GM21390 (cell line): Measurements from ENCODE around the gene SPTY2D1.
"Not testable (repeated sequence)": the region's sequence is repeated elsewhere in the genome, so short reads cannot be mapped to it uniquely, and the experiment has no call there.

ENCODE experiments used
- ATAC-seq: cut with Tn5 transposase; IDR thresholded peaks from one replicate; pipeline ENCODE4 v1.9.1; 2021; ENCODE audit not compliant: unreplicated experiment

SPTY2D1 gene

DNA sequence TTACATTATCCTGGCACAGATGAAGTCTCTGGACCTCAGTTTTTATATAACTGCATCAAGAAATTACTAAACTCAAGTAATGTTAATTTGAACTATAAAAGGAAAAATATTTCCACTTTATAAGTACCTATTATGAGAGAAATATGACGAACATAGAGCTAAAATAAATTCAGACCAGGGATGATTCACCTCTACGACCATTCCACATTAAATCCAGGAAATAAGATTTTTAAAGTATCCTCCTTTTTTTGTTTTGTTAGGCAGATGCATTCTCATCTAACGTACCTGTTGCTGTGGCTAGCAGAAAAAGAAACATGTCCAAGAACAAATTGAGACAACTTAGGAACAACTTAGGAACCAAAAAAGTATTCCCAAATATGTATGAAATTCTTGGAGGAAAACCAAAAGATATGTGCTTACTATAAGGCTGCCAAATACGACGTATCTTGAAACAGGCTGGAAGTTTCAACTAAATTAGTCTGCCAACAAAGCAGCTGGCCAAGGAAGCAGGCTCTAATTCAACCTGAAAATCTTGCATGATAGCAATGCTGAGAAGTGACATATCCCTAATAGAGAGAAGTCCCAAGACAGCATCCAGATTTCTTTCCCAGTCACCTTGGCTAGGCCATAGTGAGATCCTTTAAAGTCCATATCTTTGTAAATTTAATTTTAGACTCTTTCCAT, 15.7 kb downstream of the SPTY2D1 start:
- no peak for ATAC-seq

DNA sequence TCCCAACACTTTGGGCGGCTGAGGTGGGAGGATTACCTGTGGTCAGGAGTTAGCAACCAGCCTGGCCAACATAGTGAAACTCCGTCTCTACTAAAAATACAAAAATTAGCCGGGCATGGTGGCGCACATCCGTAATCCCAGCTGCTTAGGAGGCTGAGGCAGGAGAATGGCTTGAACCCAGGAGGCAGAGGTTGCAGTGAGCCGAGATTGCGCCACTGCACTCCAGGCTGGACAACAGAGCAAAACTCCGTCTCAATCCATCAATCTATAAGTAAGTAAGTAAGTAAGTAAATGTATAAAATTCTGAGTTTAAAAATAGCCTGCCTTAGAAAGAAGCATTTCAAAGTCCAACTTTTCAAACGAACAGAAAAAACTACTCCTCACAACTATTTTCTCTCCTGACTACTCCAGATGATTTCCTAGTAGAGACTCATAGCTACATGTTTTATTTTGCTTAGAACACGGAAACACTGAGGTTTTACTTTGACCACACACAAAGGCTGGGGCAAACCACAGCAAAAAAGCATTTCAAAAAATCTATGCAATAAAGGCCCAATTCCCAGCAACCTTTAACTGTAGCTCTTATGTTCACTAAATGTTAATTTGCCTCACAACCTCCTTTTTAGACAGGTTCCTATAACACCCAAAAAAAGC, 16.3 kb downstream of the SPTY2D1 start:
- no peak for ATAC-seq

- peak; percentile 91 for ATAC-seq
These were observed 18.3 kb downstream of the SPTY2D1 start for GRCh38 chr11:18615628-18616392.

GRCh38 chr11:18614667-18615066, 19.5 kb downstream of the SPTY2D1 start:
- ATAC-seq, result no peak

GRCh38 chr11:18612394-18612793, 21.7 kb downstream of the SPTY2D1 start:
- ATAC-seq, result no peak

DNA sequence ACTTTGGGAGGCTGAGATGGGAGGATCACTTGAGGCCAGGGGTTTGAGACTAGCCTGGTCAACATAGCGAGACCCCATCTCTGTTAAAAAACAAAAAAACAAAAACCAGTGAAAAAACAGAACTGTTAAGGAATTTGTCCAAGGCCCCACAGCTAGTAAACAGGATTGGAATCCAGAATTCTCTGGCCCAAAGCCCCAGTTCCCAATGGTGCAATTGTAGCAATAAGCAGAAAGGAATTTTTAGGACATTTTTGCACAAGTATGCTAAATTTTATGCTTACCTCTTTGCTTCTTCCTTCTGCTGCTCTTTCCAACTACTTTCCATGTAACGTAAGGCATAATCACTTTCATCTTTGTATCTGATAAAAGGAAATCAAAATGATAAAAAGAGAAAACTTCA, 22.9 kb downstream of the SPTY2D1 start:
- ATAC-seq, result no peak

GRCh38 chr11:18608376-18608775, 25.8 kb downstream of the SPTY2D1 start:
- no peak for ATAC-seq

DNA sequence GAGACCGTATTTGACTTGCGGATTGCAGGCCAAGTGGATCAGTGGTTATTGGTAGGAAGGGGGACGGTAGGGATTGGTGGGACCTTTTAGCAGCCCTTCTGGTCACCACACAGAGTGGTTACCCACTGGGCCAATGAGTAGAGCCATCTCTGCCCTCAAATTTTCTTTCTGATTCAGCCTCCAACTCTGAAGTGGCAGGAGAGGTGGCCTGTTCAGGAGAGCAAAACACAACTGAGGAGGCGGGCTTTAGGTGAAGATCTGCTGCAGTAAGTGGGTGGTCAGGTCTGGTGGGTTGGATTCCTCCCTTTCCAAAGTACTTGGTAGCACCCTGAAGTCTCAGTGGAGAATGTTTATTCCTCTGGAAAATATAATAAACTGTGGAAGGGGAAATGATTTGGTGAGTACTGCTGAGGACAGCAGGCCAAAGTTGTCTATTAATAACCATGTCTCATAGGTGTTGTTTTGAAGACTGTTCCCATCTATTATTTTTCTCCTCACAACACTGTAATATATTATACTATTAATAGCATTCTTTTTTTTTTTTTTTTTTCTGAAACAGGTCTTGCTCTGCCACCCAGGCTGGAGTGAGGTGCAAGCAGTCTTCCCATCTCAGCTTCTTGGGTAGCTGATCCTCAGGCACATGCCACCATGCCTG, 33.1 kb downstream of the SPTY2D1 start:
- no peak for ATAC-seq

DNA sequence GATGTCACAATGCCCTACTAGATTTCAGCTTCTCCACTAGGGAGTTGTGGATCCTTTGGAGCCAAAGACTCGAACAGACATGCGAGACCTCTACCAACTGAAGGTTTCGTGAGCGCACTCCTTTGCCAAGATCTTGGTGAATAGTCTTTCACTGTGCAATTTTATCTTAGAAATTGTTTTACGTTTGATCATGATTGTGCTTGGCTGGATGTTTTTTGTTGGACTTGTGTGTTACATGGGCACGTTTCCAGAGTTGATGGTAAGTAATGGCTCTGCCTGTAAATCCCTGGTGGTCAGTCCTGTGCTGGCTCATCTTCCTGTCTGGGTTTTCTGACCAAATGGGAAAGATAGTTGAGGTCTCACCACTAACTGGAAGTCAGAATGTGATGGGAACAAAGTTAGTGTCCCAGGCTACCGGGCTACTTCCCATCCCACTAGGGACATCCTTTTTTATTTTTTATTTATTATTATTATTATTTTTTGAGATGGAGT, 34.4 kb downstream of the SPTY2D1 start, which contains the start of gene MISFA:
Gene MISFA (plus strand): TSS at position 51 of the 492 bp plus-strand sequence. CDS start 140 bp downstream, at position 191.
- ATAC-seq, result no peak

GRCh38 chr11:18594999-18595749, 39.0 kb downstream of the SPTY2D1 start:
- ATAC-seq, result no peak

DNA sequence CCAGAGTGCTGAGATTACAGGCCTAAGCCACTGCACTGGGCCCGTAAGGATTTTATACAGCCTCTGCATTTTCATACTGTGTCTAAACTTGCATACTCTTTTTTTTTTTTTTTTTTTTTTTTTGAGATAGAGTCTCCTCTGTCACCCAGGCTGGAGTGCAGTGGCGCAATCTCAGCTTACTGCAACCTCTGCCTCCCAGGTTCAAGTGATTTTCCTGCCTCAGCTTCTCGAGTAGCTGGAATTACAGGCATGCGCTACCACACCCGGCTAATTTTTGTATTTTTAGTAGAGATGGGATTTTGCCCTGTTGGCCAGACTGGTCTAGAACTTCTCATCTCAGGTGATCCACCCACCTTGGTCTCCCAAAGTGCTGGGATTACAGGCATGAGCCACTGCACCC, 40.1 kb downstream of the SPTY2D1 start:
- ATAC-seq, result not testable (repeated sequence)

DNA sequence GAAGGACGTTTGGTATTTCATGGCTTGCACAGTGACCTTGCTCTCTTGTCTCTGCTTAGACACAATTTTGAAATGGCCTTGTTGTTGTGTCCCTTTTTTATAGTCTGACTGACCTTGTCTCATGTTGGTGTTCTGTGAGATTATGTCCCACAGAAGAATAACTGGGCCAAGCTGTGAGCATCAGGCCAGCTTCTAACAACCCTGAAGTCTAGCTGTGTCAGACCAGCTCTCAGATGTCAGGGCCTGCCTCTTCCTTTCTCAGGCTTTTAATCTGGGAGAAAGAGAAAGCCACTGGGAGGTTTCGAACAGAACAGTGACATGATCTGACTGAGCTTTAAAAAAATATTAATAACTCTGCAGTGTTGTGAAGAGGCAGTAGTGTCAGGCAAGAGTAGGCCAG, 43.6 kb downstream of the SPTY2D1 start:
- ATAC-seq, result no peak

- ATAC-seq, result peak; percentile 65
These were observed 45.6 kb downstream of the SPTY2D1 start, which contains the start of gene UEVLD for GRCh38 chr11:18588297-18589252. Gene UEVLD, minus strand, starts transcription at chr11:18588734. Its CDS starts 80 bp downstream, at chr11:18588654.

DNA sequence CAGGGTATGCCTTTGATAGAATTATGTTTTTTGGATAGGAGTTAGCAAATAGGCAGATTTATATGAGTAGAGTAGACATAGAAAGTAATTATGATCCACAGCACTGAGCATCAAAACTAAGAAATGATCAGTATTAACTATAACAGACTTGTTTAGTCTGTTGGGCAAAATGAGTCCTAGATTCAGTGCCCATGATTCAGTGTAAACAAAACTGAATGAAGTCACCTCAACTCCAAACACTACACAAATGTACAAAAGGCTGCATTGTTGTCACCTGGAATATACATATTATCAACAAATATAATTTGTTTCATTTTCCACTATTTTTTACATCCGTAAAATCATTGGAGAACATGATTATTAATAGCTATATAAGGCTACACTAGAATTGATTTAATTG, 52.3 kb downstream of the SPTY2D1 start:
- no peak for ATAC-seq

DNA sequence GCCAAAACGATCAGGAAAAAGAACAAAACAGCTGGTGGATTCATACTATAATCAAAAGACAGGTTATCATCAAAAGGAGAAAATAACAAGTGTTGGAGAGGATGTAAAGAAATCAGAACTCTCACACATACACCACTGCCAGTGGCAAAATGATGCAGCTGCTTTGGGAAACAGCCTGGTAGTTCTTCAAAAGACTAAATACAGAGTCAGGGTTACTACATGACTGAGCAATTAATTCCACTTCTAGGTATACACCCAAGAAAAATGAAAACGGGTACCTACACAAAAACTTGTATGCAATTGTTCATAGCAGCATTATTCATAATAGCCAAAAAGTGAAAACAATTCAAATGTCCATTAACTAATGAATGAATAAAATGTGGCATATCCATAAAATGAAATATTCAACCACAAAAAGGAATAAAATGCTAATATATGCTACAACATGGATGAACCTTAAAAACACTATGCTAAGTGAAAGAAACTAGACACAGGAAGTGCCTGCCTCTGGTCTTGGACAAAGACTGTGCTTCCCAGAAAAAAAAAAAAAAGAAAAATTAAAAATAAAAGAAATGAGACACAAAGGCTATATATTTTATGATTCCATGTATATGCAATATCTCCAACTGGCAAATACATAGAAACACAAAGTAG, 53.9 kb downstream of the SPTY2D1 start:
- no peak for ATAC-seq

GRCh38 chr11:18578975-18579598, 55.1 kb downstream of the SPTY2D1 start:
- ATAC-seq, result peak; percentile 87

DNA sequence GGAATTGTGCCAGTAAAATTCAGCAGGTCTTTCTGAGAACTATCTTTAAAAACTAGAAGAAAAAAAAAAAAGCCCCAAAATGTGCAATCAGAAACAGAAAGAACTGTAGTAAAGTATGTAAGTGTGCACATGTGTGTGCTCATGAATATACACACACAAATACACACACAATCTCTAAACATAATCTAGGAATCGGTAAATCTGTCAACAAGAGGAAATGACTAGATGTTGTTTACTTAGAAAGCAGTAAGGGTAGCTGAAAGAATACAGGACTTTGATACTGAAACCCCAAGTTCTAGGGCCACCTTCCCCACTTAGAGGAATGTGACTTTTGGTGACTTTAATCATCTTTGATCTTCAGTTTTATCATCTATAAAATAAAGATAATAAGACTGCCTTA, 58.8 kb downstream of the SPTY2D1 start:
- ATAC-seq, result no peak

DNA sequence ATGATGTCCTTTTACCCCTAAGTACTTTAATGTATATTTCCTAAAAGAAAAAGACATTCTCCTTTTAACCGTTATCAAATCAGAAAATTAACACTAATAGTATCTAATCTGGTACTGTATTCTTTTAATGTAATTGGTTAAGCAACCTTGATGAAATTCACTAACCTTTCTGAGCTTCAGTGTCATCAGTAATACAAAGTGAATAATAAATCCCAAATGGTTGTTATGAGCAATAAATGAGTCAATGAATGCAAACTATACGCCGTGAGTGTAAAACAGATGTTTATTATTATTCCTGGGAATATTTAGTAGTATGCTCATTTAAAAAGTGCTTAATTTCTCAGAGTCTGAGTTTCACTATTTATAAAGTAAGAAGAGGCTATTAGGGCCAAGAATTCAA, 67.1 kb downstream of the SPTY2D1 start:
- ATAC-seq, result no peak
